Activated T-cell treated with anti-CD3 and anti-CD28 coated beads for 24 hours (primary cell): Measurements from ENCODE around the gene TNS3.

Experiments used
- DNase-seq: peaks from one replicate; pipeline ENCODE4 v3.0.0-alpha.2; 2020; ENCODE audit warnings: low read depth

TNS3 gene

DNA sequence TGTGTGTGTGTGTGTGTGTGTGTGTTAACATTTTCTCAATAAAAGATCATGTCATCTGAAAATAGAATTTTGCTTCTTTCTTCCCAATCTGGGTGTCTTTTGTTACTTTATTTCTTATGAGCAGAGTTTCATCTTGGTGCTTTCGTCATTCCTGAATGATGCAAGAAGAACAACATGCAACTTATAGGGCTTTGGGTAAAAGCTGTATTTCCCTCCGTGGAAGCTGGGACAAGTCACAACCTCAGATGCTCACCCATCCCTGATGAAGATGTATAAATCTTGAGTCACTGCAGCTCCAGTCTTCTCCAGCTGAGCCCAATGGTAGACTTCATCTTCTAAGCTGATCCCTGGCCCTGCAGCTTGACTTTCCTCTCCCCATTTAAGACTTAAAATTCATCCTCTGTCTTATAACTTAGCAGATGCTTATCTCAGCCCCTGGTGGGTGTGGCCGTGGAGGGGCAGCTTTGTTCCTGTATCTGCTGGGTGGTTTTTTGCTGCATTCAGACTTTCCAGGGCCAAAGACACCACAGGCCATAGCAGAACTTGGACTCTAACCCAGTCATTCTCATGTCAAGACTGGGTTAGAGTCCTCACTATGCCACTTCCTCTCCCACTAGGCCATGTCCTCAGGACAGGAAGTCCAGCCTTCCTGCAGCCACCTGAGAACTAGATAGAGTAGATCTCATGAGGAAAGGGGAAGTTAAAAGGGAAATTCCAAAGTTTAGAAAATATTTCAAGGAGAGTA is 356.4 kb downstream of the TNS3 start:
- DNase-seq: no peak
